GM21723 (cell line): Measurements from ENCODE around the gene RETREG1.
"Not testable (repeated sequence)": the region's sequence is repeated elsewhere in the genome, so short reads cannot be mapped to it uniquely, and the experiment has no call there.

Experiments used
- ATAC-seq: cut with Tn5 transposase; IDR thresholded peaks from one replicate; pipeline ENCODE4 v1.9.1; 2021; ENCODE audit warnings: mild to moderate bottlenecking, moderate library complexity; ENCODE audit not compliant: unreplicated experiment

RETREG1 gene

DNA sequence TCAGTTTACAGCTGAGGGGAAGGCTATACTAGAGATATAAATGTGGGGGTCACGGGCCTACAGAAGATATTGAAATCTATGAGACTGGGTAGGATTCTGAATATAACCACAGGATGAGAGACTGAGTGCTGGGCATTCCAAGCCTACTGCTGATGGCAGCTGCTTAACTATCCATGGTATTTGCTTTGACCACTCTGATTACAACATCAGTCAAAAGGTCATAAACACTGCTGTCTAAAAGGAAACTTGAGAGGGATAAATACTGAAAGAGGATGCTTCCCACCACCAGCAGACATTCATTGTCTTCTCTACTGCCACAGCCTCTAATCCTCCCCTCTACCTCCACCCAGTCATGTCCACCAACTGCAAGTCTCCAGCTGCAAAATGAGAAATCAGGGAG lies 155.0 kb downstream of the RETREG1 start:
- no peak for ATAC-seq

DNA sequence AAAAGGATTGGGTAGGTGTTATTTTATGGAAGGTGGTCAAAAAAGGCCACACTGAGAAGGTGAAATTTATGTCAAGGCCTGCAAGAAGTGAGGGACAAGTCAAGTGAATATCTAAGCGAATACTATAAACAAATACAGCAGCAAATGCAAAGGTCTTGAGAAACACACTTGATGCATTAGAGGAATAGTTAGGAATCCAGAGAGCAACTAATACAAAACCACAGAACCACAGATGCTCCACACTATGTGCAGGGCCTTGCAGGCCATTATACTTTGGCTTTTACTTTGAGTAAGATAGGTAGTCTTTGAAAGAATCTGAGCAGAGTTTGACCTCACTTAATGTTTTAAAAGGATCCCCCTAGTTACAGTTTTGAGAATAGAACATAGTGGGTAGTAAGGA lies 155.8 kb downstream of the RETREG1 start:
- no peak for ATAC-seq

DNA sequence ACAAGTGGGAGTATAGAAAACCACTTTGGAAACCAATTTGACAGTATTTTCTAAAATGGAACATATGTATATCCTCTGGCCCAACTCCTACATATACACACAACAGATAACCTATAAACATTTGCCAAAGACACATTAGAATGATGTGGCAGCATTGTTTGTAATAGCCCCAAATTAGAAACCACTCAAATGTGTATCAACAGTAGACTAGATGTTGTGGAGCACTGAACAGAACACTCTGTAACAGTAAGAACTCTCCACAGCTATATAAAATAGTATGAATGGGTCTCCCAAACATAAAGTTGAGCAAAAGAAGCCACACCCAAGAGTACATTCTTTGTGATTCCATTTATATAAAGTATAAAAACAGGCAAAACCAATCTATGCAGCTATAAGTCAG lies 157.3 kb downstream of the RETREG1 start:
- ATAC-seq, result no peak

DNA sequence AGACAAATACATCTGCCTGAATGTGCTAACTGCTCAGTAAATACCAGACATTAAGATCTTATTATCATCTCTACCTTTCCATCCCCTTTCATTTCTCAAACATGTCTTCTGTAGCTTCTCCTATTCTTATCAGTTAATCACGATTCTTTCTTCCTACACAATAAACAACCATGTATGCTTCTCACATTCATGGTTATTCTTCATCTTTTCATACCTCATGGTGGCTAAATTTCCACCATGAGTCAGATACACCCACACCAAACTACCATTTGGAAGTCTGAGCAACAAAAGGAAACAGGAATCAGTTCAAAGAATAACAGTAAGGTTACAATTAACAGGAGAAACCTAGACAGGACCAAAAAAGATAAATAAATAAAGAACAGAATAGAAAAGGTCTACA lies 158.9 kb downstream of the RETREG1 start:
- no peak for ATAC-seq

DNA sequence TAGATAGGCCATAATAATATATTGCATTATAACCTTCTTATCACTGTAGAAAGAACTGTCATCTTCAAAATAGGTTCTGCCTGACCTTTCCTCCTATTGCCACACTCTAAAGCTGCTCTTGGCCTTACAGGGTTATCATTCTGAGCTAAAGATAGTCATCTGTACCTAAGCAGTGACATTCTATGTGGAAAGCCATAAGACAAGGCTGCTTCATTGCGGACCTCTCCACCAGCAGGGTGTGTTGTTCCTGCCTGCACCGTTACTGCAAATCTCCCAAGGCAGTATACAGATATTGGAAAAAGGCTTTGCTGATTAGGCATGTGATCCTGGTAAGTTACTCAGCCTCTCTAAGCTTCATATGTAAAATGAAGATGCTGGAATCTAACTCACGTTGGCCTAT lies 159.3 kb downstream of the RETREG1 start:
- no peak for ATAC-seq

DNA sequence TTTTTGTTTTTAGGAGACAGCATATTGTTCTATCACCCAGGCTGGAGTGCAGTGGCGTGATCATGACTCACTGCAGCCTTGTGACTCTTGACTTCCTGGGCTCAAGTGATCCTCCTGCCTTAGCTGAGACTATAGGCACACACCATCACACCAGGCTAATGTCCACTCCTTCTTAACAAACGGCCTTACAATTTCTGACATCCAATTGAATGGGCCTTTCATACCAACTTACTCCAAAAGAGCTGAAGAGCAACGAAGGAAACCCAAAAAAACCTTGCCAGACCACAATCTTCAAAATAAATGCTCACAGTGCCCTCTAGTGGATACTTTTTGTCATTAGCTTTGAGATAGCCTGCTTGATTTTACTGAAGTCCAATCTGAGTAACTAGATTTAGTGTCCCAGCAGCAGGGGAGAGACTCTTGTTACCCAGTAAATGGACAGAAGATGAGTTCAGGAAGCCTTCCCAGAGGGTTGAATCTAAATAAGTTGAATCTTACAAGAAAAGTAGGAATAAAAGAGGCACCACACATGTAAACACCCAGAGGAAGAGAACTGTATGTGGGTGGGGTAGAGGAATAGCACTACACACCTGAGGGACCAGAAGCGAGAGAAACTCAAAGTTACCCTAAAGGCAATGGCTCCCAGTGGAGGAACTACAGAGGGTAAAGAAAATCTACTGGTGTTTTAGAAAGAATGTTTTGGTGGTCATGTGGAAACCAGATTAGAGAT lies 160.5 kb downstream of the RETREG1 start:
- ATAC-seq, result peak; percentile 71

DNA sequence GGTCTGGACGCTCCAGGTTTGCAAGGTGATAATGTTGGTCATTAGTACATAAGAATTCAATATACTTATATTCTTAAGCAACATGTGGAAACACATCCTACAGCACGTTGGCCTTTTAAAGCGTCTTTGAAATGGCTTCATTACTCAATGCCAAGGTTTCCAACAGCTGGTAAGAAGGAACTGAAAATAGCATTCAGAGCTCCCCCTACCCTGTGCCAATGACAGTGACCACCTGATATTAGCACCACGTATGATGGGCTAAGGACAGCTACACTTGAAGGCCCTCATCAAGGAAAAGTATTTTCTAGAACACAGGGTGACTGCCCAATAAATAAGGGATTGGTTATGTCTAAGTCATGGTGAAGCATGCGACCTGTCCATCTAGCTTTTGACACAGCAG lies 161.1 kb downstream of the RETREG1 start:
- no peak for ATAC-seq

DNA sequence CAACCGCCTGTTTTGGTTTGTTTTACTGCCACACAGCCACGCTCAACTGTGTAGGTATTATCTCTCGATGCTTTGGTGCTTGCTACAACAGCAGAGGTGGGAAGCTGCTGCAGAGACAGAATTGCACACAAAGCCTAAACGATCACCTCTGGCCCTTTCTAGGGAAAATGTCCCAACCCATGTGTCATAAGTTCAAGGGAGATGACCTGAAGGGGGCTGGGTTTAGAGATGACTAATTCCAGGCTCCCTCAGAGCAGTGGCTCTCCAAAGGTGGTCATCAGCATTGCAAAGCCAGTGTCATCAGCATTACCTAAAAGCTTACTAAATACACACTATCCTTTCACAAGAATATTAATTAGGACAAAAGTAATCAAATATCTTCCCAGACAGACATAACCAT lies 162.1 kb downstream of the RETREG1 start:
- no peak for ATAC-seq

DNA sequence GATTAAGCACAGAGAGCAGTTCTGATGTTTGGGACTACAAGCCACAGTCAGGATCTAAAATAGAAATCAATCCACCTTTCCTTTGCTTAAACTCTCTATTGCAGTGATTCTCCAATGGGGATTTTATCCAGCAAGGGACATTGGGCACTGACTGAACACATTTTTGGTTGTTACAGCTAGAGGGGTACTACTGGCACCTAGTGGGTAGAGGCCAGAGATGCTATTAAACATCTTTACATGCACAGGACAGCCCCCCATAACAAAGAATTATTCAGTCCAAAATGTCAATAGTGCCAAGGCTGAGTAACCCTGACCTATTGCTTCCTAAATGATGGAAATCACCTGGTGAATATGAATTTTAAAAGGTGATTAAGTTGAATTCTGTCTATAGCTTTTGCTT lies 163.2 kb downstream of the RETREG1 start:
- no peak for ATAC-seq

DNA sequence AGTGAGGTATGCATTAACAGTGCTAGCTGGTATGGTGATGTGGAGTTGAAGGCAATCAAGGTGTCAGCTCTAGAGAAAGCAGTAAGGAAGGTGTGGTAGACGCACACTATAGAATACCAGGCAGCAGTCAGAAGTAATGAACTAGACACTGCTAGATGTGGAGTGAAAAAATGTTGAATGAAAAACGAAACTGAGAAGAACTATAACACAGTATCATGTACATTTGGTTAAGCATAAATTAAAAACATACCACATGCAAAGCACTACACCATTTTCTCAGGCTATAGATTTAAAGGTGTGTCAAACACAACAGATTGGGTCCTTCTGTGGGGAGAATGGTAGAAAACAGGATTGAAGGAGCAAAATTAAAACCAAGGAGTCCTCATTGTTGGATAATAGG lies 166.6 kb downstream of the RETREG1 start:
- peak; percentile 56 for ATAC-seq

DNA sequence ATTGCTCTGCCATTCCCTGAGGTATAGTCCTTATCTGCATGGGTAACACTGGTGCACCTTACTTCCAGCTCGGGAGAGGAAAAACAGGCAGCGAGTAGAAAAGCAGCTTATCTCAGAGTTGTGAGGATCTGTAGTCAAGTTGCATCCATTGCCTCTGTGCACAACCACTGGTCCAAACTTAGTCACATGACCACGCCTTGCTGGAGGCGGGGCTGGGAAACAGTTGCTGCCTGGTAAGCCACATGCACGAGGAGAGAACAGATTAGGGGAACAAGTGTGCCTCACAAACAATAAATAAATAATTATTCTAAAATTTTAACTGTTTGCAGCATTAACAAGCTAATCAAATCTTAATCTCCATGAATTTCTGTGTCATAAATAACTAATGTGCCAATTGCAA lies 169.8 kb downstream of the RETREG1 start:
- ATAC-seq, result no peak

DNA sequence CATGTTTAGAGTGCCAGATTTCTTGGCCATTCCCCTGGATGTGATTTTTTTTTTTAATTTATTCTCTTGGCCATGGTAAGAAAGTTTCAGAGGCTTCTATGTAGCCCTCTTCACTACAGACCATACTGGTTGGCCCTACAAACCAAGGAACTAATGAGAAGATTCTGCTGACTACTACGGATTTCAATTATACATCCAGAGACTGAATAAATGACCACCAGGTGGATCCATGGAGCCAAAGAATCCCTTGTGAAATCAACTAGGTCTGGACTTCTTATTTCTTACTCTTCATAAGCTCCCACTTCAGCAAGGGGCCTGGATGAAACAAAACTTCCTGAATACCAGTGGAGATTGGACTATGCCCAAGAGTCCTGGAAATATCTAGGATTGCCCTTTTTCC lies 178.8 kb downstream of the RETREG1 start:
- no peak for ATAC-seq

DNA sequence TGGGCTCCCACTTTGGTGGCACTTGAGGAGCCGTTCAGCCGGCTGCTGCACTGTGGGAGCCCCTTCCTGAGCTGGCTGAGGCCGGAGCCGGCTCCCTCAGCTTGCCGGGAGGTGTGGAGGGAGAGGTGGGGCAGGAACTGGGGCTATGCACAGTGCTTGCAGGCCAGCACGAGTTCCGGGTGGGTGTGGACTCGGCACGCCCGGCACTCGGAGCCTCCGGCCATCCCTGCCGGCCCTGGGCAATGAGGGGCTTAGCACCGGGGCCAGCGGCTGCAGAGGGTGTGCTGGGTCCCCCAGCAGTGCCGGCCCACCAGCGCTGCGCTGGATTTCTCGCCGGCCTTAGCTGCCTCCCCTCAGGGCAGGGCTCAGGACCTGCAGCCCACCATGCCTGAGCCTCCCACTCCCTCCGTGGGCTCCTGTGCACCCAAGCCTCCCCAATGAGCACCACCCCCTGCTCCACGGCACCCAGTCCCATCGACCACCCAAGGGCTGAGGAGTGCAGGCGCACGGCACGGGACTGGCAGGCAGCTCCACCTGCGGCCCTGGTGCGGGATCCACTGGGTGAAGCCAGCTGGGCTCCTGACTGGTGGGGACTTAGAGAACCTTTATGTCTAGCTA lies 180.6 kb downstream of the RETREG1 start:
- not testable (repeated sequence) for ATAC-seq

DNA sequence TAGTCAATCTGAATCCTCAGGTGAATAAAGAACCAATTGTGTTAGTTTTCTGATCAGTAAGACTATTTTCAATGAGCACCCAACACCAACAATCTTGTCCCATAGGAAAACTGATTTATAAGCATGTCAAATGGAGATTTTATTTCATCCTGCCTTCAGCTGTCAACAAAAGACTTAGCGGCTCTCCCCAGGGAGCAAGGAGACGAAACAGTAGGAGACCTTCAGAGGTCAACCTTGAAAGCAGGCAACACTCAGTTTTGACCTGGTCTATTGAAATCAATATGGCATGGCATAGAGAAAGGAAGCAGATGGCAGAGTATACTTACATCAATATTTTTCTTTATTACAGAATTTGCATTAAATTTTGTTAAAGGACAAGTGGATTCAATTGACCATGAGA lies 185.3 kb downstream of the RETREG1 start:
- ATAC-seq, result no peak

DNA sequence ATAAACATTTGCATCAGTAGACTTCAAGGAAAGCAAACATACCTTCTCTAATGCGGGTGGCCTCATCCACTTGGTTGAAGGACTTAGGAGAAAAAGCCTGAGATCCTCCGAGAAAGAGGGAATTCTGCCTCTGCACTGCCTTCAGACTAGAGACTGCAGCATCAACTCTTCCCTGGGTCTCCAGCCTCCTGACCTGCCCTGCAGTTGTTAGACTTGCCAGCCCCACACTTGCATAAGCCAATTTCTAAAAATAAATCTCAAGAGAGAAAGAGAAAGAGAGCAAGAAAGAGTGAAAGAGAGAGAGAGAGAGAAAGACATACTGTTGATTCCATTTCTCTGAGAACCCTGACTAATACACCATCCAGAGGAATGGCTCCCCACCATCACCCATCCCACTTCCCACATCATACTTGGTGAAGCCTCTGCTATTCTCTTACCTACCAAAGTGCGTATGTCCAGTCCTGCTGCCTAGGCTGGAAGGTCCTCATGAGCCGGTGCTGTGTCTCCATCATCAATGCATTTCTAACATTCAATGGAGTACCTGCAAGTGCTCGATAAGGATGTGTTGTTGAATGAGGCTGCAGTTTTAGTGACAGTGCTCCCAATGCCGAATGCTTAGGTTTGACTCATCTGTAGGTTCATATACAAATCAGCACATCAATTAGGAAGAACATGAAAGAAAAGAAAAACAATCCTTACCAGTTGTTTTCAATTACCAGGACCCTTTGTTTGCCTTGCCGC lies 186.3 kb downstream of the RETREG1 start:
- ATAC-seq, result no peak

DNA sequence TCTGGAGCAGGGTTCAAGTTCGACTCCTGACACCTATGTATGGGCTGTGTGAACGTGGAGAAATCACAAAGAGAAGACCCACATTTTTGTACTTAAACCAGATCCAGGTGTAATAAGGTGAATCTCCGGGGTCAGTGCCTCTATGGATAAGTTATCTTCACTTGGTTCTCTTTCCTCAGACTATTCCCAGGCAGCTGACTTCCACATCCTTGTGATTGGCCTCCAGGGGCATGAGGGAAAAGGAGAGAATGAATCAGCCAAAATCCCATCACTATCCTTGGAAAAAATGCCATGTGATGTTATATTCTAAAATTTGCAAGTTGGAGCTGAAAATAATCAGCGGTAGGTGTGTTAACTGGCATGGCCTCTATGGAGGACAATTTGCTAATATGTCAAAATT lies 188.4 kb downstream of the RETREG1 start:
- ATAC-seq, result no peak

DNA sequence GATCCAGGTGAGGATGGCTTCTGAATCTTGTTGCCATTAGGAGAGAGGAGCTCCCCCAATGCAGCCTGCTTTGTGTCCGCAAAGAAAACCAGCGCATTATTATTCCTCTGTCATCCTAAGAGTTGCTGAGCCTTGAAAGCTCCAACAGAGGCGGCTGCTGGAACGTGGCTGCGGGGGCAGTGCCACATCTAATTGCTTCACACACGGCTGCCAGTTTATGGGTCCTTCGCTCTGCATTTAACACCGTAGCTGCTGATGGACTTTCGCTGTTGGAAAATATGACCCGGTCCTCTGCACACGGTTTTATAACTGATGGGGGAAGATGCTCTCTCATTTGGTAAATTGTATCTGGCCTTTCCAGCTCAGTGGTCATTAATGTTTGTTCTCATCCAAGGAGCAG lies 189.2 kb downstream of the RETREG1 start:
- no peak for ATAC-seq
